Non-pigmented ciliary epithelial cell (primary cell): Measurements from ENCODE around the gene ADAMTS14.

ENCODE experiments used
- DNase-seq: peaks from one replicate; pipeline ENCODE4 v3.0.0-alpha.2; 2010; ENCODE audit warnings: low read depth

Gene ADAMTS14

DNA sequence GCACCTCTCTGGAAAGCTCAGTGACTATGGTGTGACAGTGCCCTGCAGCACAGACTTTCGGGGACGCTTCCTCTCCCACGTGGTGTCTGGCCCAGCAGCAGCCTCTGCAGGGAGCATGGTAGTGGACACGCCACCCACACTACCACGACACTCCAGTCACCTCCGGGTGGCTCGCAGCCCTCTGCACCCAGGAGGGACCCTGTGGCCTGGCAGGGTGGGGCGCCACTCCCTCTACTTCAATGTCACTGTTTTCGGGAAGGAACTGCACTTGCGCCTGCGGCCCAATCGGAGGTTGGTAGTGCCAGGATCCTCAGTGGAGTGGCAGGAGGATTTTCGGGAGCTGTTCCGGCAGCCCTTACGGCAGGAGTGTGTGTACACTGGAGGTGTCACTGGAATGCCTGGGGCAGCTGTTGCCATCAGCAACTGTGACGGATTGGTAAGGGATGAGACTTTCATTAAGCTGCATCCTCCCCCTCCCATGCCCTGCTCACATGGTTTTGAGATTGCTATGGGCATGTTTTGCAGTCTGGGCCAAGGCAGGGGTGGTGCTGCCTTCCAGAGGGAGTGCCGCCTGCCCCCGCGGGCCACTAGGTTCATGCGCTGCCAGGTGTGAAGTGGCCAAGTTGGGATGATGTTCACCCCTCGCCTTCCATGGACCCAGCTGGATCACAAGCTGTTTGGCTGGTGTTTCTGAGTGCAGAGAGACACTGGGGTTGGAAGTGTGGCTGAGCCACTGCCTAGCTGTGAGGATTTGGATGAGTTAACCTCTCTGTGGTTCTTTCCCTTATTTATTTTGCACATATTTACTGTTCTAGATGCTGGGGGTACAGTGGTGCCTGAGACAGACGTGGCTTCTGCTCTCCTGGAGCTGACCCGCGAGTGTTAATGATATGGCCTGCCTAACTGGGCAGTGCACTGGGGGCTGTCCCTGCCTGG, 2.5 kb downstream of the ADAMTS14 start:
- DNase-seq: no peak

DNA sequence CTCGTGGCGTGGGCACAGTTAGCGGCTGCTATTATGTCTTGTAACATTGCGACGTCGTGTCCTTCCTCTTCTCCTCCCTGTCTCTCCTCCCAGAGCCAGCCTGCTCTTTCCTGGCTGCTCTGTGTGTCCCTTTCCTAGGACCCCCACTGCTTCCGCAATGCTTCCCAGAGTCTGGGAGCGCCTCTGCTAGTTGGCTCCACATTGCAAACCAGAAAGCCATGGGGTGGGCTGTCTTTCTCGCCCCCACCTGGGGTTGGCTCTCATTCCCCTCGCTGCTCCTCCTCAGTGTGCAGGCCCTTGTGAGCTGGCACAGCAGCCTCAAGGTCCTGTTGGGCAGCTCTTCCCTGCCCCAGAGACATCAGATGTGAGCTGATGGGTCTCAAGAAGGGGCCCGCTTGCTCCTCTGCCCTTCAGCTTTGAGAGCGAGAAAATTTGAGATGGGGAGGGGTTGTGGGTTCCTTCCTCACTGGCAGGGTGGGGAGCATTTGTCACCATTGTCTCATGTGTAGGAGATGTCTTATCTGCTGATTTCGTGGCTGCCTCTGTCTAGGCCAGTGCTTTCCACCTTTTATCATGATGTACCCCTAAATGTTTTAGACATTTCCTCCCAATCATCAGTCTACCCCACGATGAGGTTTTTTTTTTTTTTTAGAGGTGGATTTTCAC, 3.3 kb downstream of the ADAMTS14 start:
- DNase-seq: no peak

DNA sequence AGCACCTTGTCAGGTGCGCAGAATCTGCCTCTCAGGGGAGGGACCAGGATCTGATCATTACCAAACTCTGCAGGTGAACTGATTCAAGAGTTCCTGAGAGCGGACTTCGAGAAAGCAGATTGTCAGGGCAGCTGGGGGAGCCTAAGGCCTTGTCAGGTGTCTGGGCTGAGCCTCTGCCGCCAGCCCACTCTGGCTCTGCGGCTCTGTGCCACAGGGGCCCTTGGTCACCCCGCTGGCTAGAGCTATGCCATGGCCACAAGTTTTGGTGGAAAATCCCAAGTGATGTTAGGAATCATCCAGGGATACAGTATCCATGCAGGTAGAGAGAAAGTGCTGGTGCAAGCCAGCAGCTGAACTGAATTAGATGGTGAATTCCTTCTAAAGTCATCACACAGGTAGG, 4.2 kb downstream of the ADAMTS14 start:
- DNase-seq: no peak

- DNase-seq: no peak
Observed at GRCh38 chr10:70677016-70677415, 4.7 kb downstream of the ADAMTS14 start.

DNA sequence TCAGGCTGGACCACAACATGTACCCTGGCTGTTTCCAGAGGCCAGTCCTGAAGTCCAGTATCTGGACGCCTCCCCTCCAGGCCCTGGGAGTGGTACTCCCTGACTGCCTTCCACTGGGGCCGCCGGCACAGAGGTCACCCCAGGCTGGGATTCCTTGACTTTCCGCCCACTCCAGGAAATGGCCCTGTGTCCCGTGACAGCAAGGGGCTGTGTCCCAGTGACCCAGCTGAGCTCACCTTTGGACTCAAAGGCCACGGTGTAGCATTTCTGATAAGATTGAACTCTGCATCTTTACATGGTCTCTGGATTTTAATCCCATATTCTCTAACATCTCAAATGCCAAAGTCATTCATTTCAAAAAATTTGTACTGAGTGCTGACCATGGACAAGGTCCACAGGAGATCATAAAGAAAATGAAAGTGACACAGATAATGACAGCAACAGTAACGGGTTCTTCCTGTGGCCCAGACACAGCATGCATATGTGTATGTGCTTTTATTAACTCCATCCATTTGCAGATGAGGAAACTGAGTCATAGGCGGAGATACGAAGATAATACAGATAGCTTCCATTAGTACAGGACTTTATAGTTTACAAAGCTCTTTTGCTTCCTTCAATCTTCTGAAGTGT, 5.4 kb downstream of the ADAMTS14 start:
- no peak for DNase-seq

DNA sequence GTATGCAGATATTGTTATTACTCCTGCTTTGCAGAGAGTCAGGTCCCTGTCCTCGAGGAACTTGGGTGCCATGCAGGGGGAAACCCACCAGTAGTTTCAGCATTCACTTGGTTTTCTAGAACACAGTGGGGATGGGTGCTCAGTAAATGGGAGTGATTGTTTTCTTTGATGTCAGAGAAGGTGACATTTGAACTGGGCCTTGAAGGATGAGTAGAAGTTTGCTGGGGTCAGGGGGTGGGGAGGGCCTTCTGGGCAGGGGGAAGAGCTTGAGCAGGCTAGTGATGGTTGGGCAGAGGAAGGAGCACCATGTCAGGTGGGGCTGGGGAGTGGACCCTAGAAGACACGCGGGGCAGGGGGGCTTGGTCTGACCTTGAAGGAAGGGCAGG, 5.9 kb downstream of the ADAMTS14 start:
- no peak for DNase-seq

GRCh38 chr10:70678757-70679489, 6.6 kb downstream of the ADAMTS14 start:
- no peak for DNase-seq

DNA sequence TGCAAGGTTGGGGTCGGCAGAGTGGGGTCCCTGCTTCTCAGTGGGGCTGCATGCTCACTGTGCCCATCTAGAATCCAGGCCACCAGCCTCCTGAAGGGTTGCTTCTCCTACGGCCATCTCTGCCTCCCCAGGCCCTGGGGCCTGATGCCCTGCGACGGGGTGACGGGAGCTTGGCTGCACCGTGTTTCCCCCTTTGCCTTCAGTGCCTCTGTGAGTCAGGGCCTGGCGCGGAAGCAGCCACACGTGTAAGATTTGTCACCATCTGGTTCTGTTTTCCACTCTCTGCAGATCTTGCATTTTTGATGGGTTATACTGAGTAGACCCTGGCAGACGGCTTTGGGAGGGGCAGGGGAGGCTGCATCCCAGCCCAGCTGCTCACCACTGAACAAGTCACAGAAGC, 7.2 kb downstream of the ADAMTS14 start:
- no peak for DNase-seq

DNA sequence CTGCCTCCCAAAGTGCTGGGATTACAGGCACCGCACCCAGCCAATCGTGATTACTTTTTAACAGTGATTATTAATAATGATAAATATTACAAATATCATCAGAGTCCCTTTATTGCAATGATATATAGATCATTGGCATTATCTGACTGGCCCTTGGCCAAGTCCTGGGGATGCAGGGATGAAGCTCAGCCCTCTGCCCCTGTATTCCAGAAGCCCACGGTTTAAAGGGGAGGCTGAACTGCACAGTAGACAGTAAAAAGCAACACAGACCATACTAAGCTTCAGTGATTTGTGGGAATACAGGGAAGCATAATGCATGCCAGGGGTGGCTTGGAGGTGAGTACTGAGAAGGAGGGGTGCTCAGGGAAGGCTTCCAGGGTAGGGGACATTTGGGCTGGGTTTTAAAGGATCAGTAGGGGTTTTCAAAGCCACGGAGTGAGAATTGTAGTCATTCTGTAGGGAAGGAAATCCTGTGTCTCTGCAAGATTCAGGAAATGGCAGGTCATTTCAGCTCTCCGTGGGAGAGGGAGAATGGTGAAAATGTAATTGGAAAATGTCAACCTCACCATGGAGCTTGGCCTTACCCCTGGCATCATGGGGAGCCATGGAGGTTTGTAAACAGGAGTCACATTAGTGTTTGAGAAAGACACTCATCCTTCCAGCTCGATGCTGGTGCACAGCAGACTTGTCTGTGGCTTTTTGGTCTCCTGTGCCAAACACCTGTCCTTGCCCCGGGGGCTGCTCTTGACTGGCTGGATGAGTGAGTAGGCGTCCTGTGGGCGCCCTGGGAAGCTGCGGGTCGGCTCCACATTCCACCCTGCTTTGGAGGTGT, 8.8 kb downstream of the ADAMTS14 start:
- DNase-seq: no peak

DNA sequence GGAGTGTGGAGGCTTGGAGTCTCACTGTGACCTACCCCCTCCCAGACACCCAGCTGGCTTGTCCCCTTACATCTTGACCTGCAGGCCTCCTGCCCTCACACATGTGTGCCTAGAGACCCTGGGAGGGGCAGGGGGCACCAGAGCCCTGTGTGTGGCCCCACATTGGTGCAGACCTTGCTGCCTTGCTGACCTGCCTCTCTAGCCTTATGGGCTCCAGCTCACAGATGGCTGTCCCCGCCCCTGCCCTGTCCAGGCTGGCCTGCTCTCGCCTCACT, 9.4 kb downstream of the ADAMTS14 start:
- DNase-seq: no peak

DNA sequence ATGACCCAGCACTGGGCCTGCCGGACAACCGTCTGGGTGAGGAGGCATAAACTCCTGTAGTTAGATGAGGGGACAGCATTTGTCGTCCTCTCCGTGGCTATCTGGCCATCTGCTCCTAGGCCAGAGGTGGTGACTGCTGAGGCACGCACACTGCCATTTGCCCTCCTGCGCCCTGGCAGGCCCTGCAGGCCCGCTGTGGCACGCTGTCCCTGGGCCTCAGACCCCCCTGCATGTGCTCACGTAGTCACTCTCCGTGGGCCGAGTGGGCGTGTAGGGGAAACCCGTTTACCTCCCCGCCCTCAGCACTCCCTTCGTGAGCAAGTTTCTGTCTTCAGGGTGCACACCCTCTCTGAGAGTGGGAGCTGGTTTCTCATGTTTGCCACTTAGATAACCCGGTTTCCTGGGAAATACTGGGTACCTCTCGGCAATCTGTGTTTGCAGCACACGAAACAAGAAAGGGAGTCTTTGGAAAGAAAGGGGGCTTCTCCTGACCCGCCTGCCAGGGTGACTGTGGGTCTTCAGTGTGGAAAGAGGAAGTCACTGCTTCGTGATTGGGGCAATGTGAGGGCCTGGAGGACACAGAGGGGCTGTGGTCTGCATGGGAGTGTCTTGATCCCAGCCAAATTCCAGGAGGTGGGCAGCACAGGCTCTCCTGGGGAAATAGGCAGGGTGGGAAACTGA, 10.8 kb downstream of the ADAMTS14 start:
- DNase-seq: no peak

- DNase-seq: no peak
Observed at GRCh38 chr10:70683601-70683934, 11.3 kb downstream of the ADAMTS14 start.

GRCh38 chr10:70683940-70684339, 11.6 kb downstream of the ADAMTS14 start:
- no peak for DNase-seq

DNA sequence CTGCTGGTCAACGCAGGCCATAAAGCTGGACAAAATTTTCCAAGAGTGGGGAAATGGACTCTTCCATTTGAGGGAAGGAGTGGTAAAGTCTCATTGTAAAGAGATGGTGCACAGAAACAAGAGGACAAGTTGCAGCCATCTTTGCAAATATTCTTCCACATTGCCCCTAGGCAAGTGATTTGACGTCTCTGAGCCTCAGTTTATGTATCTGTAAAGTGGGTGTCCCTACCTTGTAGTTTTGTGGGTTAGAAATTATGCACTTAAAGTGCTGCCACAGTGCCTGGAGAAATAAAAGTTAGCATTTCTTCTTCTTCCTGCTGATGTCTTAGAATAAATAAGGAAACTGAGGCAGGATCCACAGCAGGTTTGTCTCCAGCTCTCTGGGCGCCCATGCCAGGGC, 12.1 kb downstream of the ADAMTS14 start:
- DNase-seq: no peak

DNA sequence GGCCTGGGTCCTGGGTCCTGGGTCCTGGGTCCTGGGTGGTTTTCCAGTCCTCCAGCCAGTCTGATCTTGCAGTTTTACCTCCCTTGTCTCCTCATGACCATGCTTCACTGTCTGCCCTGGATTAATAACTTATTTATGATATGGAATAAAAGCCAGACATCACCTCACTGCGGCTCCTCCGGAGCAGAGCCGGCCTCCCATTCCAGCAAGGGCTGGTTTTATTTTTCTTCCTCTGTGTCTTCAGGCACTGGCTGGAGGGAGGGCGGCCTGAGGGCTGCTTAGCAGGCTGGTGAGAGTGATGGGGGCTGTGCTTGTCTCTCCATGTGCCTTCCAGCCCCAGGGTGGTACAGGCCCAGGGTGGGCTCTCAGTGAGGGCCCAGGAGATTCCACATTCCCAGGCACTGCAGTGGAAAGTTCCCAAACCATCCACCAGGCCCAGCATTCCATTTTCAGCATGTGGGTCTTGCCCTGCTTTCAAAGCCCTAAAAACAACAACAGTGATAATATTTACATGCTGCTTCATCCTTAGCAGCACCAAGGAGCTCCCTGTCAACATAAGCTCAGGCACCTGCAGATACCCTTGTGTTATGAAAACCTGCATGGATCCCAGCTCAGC, 12.6 kb downstream of the ADAMTS14 start:
- no peak for DNase-seq

DNA sequence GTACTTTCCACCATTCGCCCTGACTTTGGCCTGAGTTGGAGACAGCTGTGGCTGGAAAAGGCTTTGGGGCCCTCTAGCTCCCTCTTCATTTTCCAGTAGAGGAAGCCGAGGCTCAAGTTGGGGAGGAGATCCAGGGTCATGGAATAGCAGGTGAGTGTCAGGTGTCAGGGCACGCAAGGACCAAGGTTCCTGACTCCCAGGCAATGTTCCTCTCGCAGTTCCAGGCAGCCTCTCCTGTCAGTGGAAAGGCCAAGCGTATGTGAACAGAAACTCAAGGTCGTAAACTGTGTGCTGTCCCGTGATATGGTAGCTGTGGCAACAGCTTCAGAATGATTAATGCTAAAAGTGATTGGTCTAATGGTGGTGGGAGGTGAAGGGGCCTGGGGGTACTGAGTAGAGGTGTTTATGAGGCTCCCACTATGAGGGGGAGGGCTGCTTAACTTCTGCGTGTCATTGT, 13.2 kb downstream of the ADAMTS14 start:
- no peak for DNase-seq

DNA sequence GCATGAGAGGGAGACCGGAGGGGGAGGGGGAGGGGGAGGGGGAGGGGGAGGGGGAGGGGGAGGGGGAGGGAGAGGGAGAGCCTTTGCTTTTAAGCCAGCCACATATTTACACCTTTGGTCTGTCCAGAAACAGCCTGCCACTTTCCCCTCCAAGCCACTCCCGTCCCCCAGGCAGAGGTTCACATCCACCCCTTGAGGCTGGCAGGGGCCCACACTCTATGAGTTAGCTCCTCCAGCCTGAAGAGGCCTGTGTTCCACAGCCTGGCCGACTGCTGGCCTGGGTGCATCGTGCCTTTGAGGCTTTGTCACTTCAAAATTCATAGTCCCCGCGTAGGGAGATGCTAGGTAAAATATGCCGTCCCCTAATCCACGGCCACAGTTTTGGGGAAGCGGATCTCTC, 16.5 kb downstream of the ADAMTS14 start:
- DNase-seq: no peak

DNA sequence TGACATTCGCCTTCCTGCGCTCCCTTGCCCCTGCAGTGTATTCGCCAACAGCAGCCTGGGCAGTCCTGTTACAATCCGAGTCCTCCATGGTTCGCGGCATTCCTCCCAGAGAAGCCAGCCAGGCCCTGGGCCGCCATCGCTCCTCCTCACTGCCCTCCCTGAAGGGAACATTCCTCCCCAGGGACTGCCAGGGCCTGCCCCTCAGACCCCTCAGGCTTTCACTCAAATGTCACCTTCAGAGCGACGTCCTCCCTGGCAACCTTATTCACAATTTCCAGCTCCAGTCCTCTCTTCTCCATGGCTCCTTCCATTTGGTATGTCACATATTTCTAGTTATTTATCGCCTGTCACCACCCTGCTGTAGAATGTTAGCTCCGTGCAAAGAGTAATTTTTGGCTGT, 17.4 kb downstream of the ADAMTS14 start:
- DNase-seq: no peak

DNA sequence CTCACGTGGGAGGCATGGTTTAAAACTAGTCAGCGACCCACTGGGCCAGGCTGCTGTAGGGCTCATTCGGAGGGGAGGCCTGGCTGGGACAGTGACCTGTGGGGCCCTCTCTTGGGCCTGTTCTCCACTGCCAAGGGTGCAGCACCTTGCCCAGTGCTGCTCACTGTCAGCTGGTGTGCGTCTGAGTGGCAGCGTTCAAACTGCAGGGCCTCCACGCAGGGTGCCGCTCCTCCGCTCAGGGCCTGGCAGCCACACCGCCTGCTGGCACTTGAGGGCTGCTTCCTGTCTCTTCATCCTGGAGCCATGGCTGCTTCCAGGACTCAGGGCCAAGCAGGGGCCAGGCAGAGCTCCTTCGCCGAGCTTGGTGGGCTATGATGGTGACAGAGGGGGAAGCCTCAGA, 18.3 kb downstream of the ADAMTS14 start:
- DNase-seq: no peak

DNA sequence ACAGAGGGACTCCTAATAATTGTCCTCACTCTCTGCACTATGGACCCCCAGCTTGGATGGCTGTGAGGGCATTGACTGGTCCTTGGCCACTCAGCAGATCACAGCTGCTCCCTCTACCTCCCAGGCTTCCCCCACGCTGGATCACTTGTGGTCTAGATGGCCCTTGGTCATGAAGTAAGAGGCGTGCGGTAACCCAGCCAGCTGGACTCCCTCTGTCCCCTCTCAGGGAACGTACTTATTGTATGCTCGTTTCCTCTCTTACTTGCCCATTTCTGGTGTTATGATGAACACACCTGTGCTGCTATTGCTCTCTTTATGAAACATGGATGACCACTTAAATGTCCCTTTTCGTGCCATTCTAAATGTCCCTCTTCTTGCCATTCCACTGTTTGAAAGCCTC, 19.3 kb downstream of the ADAMTS14 start:
- DNase-seq: no peak
